Effector memory CD8-positive, alpha-beta T cell (primary cell): ENCODE data around the gene ECE1.

ENCODE experiments used
- ATAC-seq: fragments of 150-1000 bp; cut with Tn5 transposase; replicated peaks from 2 replicates; pipeline ENCODE4 v1.10.0; 2021; ENCODE audit warnings: mild to moderate bottlenecking, moderate library complexity
- DNase-seq, 3 experiments: peaks; one replicate each; pipeline ENCODE4 v3.0.0; 2021
- H3K27ac Mint-ChIP-seq, 2 donors: one replicate each; pipeline ENCODE4 v1.8.0; 2022; ENCODE audit warnings: mild to moderate bottlenecking in 2 of 2, mixed read lengths in 2 of 2, moderate library complexity in 2 of 2
- H3K27me3 Mint-ChIP-seq, 2 donors: one replicate each; pipeline ENCODE4 v1.8.0; 2022; ENCODE audit warnings: mixed read lengths in 2 of 2
- H3K36me3 Mint-ChIP-seq: one replicate; pipeline ENCODE4 v1.8.0; 2022; ENCODE audit warnings: mild to moderate bottlenecking, moderate library complexity, mixed read lengths; ENCODE audit not compliant: insufficient read depth
- H3K4me1 Mint-ChIP-seq, 2 donors: one replicate each; pipeline ENCODE4 v1.8.0; 2022; ENCODE audit warnings: low read depth in 2 of 2, mixed read lengths in 2 of 2
- H3K4me3 Mint-ChIP-seq, 2 donors: one replicate each; pipeline ENCODE4 v1.8.0; 2022; ENCODE audit warnings: mild to moderate bottlenecking in 2 of 2, mixed read lengths in 2 of 2, moderate library complexity in 2 of 2
- H3K9me3 Mint-ChIP-seq, 2 donors: one replicate each; pipeline ENCODE4 v1.8.0; 2022; ENCODE audit warnings: mixed read lengths in 2 of 2

ECE1 gene

DNA sequence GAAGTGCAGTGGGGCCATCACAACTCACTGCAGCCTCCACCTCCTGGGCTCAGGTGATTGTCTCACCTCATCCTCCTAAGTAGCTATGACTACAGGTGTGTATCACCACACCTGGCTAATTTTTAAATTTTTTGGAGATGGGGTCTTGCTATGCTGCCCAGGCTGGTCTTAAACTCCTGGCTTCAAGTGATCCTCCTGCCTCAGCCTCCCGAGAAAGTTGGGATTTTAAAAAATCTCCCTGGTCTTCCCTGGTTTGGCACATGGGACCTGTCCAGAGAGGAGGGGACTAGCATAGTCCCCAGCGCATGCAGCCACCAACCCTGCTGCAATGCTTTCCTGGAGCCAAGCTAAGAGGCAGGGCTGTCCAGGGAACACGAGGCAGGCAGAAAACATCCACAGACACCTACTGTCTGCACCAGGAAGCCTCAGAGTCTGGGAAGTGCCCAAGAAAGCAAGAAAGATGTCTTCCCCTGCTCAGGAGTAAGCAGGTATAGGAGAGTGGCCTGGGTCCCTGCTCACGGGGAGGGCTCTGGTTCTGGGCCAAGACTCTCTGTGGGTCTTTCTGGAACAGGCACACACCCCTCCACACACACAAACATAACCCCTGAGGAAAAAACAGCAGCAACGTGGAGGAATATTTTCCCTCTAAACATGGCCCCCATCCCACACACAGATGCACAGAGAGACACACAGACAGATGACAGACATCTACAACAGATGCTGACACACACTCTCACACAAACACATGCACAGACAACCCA, 30.8 kb downstream of the ECE1 start:
- DNase-seq: no peak
- Mint-ChIP-seq H3K27ac (peak overlapping the region in 1 of 2 donors; percentile 78), H3K4me3 (no peak overlapping the region), H3K9me3 (no peaks in the 10 kb centered on the region), H3K27me3 (no peaks in the 10 kb centered on the region), H3K4me1 (peaks cover 20 to 44% of the 10 kb centered on the region in 2 donors), H3K36me3 (peaks cover 29% of the 10 kb centered on the region)
- no peak for ATAC-seq

DNA sequence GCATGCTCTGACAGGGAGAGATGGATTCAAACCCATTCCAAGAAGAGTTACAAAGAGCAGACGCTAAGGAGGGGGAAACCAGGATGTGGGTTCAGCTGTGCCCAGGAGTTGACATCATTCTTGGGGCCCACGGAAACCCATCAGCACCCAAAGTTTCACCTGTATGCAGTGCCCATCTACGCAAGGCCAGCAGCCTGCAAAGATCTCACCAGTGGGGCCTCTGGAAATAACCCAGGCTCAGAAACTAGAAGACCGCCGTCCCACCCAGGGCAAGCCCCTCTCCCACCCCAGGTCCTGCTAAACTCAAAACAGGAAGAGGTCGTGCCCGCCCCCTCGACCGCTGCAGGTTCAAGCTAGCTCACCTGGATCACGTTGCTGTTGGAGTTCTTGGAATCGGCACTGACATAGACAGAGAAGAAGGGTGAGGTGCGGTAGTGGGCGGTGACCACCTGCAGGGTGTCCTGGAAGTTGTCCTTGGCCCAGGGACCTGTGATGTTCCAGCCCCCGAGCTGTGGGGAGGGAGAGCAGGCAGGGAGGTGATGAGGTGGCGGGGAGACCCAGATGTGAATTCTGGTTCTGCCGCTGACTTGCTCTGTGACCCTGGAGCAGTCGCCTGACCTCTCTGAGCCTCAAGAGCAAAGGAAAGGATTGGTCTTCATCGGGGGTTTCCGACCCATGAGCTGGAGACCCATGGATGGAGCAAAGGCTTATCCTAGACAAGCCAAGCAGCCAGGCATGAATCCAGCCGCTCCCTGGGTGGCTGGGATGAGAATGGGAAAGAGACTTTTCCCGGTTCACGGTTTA, 31.7 kb downstream of the ECE1 start:
- ATAC-seq (peak; percentile 64), DNase-seq (no peak)
- Mint-ChIP-seq H3K9me3 (no peaks in the 10 kb centered on the region), H3K36me3 (peaks cover 25% of the 10 kb centered on the region), H3K27ac (peak overlapping the region; percentile 35 to 71), H3K27me3 (no peaks in the 10 kb centered on the region), H3K4me3 (peak overlapping the region in 1 of 2 donors; percentile 44), H3K4me1 (peaks cover 20 to 44% of the 10 kb centered on the region in 2 donors)

DNA sequence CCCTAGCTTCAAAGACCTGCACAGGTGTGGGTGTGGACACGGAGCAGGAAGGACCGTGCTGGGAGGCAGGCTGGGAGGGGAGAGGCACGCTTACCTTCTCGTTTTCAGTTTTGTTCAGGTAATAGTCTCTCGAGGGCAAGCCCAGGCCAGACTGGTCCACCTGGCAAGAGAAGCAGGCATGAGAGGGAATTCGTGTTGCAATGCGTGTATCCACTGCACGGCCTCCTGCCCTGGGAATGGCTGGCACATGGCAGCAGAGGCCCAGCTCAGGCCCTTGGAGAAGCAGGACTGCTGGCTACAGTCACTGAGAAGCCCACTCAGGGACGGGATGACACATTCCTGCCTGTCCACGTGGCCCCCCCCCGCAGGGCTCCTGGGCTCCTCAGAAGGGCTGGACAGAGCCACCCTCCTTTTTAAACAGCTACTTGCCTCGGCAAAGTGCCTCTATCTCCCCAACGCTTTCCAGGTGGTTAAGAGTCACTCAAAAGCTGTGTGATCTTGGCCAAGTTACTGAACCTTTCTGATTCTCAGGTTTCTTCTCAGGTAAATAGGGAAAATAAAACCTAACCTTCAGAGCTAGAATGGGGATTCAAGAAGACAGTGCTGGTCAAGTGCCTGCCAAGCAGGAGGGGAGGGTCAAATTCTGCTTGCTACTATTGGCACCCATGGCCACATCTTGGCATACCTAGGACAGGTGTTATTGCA, 32.7 kb downstream of the ECE1 start:
- H3K27ac Mint-ChIP-seq: peak overlapping the region; percentile 35 to 71
- H3K4me1 Mint-ChIP-seq: peaks cover 20 to 40% of the 10 kb centered on the region in 2 donors
- peak overlapping the region in 1 of 2 donors; percentile 44 for H3K4me3 Mint-ChIP-seq
- H3K27me3 Mint-ChIP-seq: no peaks in the 10 kb centered on the region
- H3K36me3 Mint-ChIP-seq: peaks cover 25% of the 10 kb centered on the region
- ATAC-seq: no peak
- DNase-seq: no peak
- H3K9me3 Mint-ChIP-seq: no peaks in the 10 kb centered on the region

GRCh38 chr1:21256776-21257175, 33.5 kb downstream of the ECE1 start:
- Mint-ChIP-seq H3K27ac (peak overlapping the region in 1 of 2 donors; percentile 63), H3K9me3 (no peaks in the 10 kb centered on the region), H3K36me3 (peaks cover 28% of the 10 kb centered on the region), H3K27me3 (no peaks in the 10 kb centered on the region), H3K4me1 (peaks cover 16 to 33% of the 10 kb centered on the region in 2 donors), H3K4me3 (no peak overlapping the region)
- DNase-seq: no peak
- ATAC-seq: no peak

- H3K27me3 Mint-ChIP-seq: no peaks in the 10 kb centered on the region
- peaks cover 27% of the 10 kb centered on the region for H3K36me3 Mint-ChIP-seq
- H3K4me1 Mint-ChIP-seq: peaks cover 9 to 26% of the 10 kb centered on the region in 2 donors
- no peak for ATAC-seq
- DNase-seq: no peak
- peak overlapping the region in 1 of 2 donors; percentile 23 for H3K27ac Mint-ChIP-seq
- no peak overlapping the region for H3K4me3 Mint-ChIP-seq
- H3K9me3 Mint-ChIP-seq: no peaks in the 10 kb centered on the region
Measured at GRCh38 chr1:21255943-21256320, 34.3 kb downstream of the ECE1 start.

DNA sequence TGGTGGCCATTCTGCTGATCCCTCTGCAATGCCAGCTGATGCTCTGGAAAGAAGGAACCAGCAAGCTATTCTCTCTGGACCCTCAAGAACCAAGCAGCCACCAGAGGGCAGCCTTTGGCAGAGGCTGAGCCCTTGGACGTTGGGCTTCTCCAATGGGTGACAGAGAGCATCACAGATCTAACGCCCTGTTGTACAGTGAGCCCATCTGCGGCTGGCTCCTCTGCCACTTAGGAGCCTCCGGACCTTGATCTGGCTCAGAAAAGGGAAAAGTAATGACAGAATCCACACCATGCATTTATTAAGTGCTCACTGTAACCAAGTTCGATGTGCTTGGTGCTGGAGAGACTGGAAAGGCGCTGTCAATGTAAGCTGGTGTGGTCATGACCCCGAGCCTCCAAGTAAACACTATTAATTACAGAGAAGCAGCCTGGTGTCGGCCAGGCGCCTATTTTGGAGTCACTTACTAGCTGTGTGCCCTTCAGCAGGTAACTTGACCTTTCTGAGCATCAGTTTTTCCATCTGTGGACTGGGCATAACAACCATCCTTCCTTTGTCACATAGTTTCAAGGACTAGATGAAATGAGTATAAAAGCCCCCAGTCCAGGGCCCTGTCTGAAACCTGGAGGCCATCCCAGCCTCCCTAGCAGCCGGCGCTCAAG, 34.9 kb downstream of the ECE1 start:
- ATAC-seq (peak; percentile 91), DNase-seq (peak; percentile 81 to 85 (median 83))
- peak overlapping the region in 1 of 2 donors; percentile 77 for H3K27ac Mint-ChIP-seq
- H3K9me3 Mint-ChIP-seq: no peaks in the 10 kb centered on the region
- no peaks in the 10 kb centered on the region for H3K27me3 Mint-ChIP-seq
- peaks cover 25% of the 10 kb centered on the region for H3K36me3 Mint-ChIP-seq
- H3K4me1 Mint-ChIP-seq: peaks cover 7 to 25% of the 10 kb centered on the region in 2 donors
- no peak overlapping the region for H3K4me3 Mint-ChIP-seq

GRCh38 chr1:21254335-21254951, 35.8 kb downstream of the ECE1 start:
- ATAC-seq (no peak), DNase-seq (no peak)
- peaks cover 21% of the 10 kb centered on the region for H3K36me3 Mint-ChIP-seq
- H3K9me3 Mint-ChIP-seq: no peaks in the 10 kb centered on the region
- H3K27ac Mint-ChIP-seq: no peak overlapping the region
- no peak overlapping the region for H3K4me3 Mint-ChIP-seq
- H3K4me1 Mint-ChIP-seq: peaks cover 7 to 19% of the 10 kb centered on the region in 2 donors
- H3K27me3 Mint-ChIP-seq: no peaks in the 10 kb centered on the region

GRCh38 chr1:21251773-21252471, 38.3 kb downstream of the ECE1 start:
- Mint-ChIP-seq H3K4me1 (peaks cover 0 to 9% of the 10 kb centered on the region in 2 donors), H3K36me3 (peaks cover 19% of the 10 kb centered on the region), H3K27ac (peak overlapping the region; percentile 60 to 70), H3K9me3 (no peaks in the 10 kb centered on the region), H3K4me3 (no peak overlapping the region), H3K27me3 (no peaks in the 10 kb centered on the region)
- ATAC-seq: no peak
- DNase-seq: no peak

DNA sequence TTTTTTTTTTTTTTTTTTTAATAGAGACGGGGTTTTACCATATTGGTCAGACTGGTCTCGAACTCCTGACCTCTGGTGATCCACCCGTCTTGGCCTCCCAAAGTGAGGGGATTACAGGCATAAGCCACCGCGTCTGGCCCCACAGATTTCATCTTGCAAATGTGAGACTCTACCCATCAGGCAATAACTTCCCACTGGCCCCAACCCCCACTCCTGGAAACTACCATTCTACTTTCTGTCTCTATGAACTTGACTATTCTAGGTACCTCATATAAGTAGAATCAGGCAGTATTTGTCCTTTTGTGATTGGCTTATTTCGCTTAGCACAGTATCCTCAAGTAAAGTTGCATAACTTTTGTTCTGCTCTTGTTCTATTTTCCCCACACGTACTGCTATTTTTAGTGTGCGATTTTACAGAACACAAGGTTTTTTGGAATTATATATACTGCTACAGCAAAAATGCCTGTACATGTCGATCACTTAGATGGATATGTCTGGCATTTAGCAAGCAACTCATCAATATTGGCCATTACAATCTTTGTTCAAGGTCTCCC, 40.2 kb downstream of the ECE1 start:
- H3K27me3 Mint-ChIP-seq: no peaks in the 10 kb centered on the region
- H3K4me1 Mint-ChIP-seq: peaks cover 0 to 1% of the 10 kb centered on the region in 2 donors
- peaks cover 29% of the 10 kb centered on the region for H3K36me3 Mint-ChIP-seq
- ATAC-seq (no peak), DNase-seq (no peak)
- no peak overlapping the region for H3K4me3 Mint-ChIP-seq
- H3K9me3 Mint-ChIP-seq: no peaks in the 10 kb centered on the region
- no peak overlapping the region for H3K27ac Mint-ChIP-seq

- Mint-ChIP-seq H3K36me3 (peaks cover 37% of the 10 kb centered on the region), H3K4me1 (no peaks in the 10 kb centered on the region), H3K27ac (no peak overlapping the region), H3K27me3 (no peaks in the 10 kb centered on the region), H3K9me3 (no peaks in the 10 kb centered on the region), H3K4me3 (no peak overlapping the region)
- no peak for DNase-seq
- ATAC-seq: no peak
Measured at GRCh38 chr1:21247892-21248715, 42.2 kb downstream of the ECE1 start.

DNA sequence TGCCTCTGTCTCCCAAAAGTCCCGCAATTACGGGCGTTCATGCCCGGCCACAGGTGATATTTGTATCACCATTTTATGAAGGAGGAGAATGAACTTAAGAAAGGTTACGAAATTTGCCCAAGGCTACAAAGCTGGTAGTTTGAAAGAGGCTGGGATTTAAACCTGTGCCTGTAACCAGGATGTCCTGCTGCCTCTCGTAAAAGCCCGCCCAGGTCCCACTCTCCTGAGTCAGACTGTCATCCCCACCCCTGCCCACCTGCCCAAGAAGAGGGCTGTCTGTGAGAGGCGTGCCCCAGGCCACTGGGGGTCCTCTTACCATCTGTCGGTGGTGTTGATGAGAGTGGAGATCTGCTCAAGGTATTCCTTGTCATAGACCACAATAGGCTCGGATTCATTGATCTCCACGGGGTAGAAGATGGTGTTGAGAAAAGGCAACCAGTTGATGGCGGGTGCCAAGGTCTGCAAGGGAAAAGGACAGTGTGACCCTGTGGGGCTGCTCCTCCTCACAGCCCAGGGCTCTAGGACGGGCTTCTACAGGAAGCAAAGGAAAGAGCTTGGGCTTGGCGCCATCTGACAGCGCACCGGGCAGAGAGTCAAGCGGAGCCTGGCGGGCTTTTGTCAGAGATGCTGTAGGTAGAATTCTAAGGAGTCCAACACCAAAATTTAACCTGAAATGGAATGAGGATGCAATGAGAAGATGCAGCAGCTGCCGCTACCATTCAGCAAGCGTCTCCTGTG, 43.2 kb downstream of the ECE1 start:
- DNase-seq (no peak), ATAC-seq (no peak)
- Mint-ChIP-seq H3K27me3 (no peaks in the 10 kb centered on the region), H3K4me3 (no peak overlapping the region), H3K4me1 (no peaks in the 10 kb centered on the region), H3K9me3 (no peaks in the 10 kb centered on the region), H3K27ac (no peak overlapping the region), H3K36me3 (peaks cover 43% of the 10 kb centered on the region)
